Stimulated activated CD8-positive, alpha-beta memory T cell treated with anti-CD3 and anti-CD28 coated beads, Interleukin-2, amount 100 ng/mL, for 48 hours (primary cell): Measurements from ENCODE around the gene RNF208.
A peak's percentile ranks its signal among the peaks of the same experiment; 100 is the strongest.
"Not testable (repeated sequence)": the region's sequence is repeated elsewhere in the genome, so short reads cannot be mapped to it uniquely, and the experiment has no call there.

Experiments used
- DNase-seq, 2 donors: peaks; one replicate each; pipeline ENCODE4 v3.0.0-alpha.2; 2020; ENCODE audit warnings: low read depth in 2 of 2

RNF208 gene

GRCh38 chr9:137222190-137223077 lies at the start of gene RNF208:
RNF208 (minus strand) TSS chr9:137222240; CDS start chr9:137221212, 1,028 bp downstream.
- no peak for DNase-seq

DNA sequence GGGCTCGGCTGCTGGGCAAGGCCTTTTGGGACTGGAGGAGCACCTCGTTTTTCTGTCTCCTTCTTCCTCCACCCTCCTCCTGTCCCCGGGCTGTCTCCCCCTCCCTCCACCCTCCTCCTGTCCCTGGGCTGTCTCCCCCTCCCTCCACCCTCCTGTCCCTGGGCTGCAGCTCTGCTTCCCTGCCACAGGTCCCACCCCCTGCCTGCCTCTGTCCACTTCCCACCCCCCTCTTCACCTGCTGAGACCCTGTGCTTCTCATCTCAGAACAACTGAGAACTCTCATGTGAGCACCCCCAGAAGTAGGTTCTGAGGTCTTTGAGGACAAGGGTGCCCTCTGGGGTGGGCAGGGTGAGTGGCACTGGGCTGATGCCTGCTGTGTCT lies 49.6 kb upstream of the RNF208 start:
- DNase-seq, result no peak

DNA sequence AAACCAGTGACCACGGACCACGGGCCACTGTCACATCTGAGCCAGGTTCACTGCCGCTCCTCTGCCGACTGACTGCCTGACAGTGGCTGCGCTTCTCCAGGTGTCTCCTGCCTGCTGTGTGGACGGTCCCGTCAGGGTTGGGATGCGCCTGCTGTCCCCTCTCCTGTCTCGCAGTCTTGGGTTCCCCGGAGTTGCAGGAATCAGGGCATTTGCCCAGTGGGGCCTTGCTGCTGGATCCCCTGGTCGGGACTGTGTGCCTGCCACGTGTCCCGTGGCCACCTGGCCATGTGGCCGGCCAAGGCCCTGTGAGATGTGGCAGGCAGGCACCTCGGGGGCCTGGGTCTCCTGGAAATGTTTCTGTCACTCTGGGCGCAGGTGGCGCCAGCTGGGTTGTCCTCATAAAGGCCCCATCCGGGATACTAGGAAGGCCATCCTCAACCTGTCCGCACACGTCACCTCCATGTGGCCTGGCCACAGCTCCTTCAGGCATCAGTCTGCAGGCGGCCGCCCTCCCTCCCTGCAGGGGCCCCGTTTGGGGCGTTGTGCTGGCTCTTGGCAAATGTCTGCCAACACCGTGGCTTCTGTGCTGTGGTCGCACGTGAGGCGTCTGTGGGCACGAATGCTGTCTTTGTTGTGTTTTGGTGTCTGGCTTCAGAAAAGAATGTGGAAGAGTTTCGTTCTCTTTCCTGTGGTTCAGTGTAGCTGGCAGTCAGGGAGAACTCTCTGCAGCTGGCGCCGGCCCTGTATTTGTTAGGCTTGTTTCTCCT lies 49.1 kb upstream of the RNF208 start:
- no peak for DNase-seq

DNA sequence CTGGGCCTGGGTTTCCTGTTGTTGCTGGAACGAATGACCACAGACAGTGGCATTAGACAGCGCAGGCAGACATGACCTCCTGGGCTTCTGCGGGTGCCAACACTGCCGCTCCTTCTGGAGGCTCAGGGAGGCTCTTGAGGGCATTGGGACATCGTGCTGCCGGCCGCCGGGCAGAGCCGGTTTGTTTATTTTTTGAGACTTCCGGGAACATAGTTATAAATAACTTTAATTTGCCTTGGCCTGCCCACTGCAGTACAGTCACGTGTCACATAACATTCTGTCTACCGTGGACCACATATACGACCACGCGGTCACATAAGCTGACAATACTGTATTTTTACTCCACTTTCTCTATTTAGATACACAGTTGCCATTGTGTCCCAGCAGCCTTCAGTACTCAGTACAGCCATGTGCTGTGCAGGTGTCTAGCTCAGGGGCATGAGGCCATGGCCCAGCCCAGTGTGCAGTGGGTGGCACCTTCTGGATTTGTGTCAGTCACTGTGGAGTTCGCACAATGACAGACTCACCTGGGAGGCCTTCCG lies 47.3 kb upstream of the RNF208 start:
- no peak for DNase-seq

DNA sequence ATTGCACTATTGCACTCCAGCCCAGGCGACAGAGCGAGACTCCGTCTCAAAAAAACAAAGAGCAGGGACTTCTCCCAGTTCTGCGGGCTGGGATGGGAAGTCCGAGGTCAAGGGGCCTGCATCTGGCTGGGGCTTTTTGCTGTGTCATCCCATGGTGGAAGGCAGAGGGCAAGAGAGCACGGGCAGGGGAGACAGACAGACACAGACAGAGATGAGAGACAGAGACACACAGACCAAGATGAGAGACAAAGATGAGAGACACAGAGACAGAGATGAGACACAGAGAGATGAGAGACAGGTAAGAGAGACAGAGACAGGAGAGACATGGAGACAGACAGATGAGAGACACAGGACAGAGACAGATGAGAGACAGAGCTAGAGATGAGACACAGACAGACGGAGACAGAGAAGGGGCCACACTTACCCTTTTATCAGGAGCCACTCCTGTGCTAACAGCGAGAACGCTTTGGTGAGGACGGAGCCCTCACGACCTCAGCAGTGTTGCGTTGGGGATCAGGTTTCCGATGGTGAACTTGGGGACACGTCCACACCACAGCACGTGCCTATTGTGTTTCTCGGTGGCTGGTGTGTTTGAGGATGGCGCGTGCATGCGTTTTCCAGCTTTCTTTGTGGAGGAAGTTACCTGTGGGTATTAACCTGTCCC lies 46.6 kb upstream of the RNF208 start:
- DNase-seq, result no peak

- no peak for DNase-seq
Observed at GRCh38 chr9:137267933-137268355, 45.9 kb upstream of the RNF208 start.

- DNase-seq, result no peak
Observed at GRCh38 chr9:137266585-137267453, 44.8 kb upstream of the RNF208 start.

DNA sequence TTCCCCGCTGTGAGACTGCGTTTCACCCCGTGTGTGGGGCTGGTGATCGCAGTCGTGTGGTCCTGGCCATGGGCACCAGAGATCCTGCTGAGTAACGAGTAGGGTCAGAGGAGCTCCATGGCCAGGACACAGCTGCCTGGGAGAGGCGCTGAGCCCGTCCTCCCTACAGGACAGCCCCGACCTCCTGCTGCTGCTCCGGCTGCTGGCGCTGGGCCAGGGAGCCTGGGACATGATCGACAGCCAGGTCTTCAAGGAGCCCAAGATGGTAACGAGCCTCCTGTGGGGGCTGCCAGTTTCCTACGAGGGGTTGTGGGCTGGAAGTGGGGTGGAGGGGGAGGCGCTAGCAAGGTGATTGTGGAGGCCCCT lies 44.1 kb upstream of the RNF208 start:
- no peak for DNase-seq

GRCh38 chr9:137265496-137266161 lies 43.6 kb upstream of the RNF208 start:
- no peak for DNase-seq

DNA sequence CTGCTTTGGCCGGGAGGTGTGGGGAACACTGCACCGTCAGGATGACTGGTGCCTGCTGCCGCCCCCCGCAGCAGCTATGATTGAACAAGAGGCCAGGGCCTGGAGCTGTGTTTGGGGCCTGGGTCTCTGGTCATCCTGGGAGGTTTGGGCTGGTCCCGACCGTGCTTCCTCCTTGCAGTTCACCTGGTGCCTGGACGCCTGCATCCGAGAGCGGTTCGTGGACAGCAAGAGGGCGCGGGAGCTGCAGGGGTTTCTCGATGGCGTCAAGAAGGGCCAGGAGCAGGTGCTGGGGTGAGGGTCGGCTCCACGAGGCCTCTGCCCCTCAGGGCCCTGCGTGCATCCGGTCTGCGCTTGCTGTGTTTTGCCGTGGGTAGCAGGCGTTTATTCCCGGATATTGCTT lies 42.0 kb upstream of the RNF208 start:
- DNase-seq, result no peak

DNA sequence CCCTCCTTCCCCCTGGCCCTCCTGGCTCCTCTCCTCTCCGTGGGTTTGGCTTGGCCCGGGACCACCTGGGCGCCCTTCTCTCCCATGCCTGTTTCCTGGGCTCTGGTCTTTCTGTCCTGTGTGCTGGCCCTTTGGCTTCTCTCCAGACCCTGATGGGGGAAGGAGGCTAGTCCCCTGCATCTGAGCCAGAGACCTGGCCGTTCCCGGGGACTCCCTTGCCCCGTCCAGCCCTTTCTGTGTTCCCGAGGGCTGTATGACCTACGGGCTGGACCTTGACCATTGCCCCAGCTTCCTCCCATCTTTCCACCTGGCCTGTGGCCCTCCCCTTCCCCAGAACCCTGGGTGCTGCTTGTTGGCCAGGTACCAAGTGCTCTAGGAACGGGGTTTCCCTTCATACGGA lies 41.5 kb upstream of the RNF208 start:
- no peak for DNase-seq

GRCh38 chr9:137262909-137263285 lies 40.9 kb upstream of the RNF208 start:
- DNase-seq, result no peak

GRCh38 chr9:137262173-137262908 lies 40.3 kb upstream of the RNF208 start:
- DNase-seq, result not testable (repeated sequence)

DNA sequence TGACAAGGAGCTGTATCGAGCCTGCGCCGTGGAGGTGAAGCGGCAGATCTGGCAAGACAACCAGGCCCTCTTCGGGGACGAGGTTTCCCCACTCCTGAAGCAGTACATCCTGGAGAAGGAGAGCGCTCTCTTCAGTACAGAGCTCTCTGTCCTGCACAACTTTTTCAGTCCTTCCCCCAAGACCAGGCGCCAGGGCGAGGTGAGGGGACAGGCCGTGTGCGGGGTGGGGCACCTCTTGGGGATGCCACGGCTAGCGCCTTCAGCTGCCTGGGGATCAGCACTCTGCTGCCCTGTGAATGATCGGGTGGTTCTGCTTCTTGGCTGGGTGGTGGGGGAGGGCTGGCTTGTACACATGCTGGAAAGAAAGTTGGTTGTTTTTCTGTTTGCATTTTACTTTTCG lies 34.8 kb upstream of the RNF208 start:
- no peak for DNase-seq

GRCh38 chr9:137256362-137256761 lies 34.3 kb upstream of the RNF208 start:
- DNase-seq, result no peak

DNA sequence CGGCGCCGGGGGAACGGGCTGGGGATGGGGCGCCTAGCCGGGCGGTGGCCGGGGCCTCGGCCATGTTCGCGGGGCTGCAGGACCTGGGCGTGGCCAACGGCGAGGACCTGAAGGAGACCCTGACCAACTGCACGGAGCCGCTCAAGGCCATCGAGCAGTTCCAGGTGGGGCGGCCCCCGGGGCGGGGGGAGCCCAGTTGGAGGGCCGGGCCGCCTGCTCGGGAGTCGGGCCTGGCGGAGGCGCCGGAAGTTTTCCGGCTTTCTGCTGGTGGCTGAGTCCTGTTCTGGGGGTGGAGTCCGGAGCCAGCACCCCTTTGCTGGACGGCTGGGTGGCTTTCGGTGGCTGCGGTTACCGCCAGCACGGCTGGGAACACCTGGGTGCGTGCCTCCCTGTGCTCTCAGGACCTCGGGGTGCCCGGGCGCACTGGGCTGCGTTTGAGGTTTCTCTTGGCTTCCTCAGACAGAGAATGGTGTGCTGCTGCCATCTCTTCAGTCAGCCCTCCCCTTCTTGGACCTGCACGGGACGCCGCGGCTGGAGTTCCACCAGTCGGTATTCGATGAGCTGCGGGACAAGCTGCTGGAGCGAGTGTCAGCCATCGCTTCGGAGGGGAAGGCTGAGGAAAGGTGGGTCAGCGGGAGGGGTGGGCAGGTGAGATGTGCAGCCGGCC lies 33.5 kb upstream of the RNF208 start:
- DNase-seq, result no peak

DNA sequence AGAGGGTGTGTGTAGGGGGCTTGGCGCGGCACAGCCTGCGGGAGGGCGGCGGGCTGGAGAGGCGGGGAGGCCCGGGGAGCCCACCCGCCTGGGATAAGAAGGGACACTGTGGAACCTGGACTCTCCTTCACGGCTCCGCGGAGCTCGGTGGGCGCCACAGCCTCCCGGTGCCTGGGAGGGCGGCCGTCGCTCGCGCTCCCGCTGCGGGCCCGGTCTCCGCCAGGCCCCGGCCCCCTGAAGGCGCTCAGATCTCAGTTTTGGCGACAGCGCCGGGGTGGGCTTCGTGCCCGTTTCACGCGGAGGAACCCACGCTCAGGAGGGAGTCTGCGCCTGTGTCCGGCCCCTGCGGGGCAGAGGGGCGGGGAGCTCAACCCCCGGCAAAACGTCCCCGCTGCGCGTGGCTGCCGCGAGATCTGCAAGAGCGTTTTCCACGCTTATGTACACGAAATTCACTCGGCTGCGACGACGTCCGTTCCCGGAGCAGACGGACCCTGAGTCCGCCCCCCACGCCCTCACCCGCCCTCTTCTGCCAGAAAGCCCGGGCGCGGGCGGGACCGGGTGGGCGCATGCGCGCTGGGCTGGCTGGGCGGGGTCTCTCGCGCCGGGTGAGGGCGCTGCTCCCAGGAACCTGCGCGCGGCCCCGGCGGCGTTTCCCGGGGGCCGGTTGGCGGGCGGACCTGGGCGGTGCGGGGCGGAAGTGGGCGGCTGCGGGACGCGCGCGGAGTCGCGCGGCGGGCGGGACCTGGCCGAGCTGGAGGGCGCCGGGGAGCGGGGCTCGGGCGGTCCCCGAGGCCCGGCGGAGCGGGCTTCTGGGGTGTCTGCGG lies 32.8 kb upstream of the RNF208 start, which contains the start of gene NELFB:
TSS of gene NELFB (plus strand) at position 704 of the 824 bp plus-strand sequence.
- peak; percentile 95 to 99 for DNase-seq
